Stimulated activated CD8-positive, alpha-beta memory T cell treated with anti-CD3 and anti-CD28 coated beads, Interleukin-4, amount 100 ng/mL, for 1 hour (primary cell): ENCODE results near the gene MAGI1.

ENCODE experiments used
- DNase-seq, 2 donors: peaks; one replicate each; pipeline ENCODE4 v3.0.0-alpha.2; 2020; ENCODE audit warnings: low read depth in 2 of 2, low spot score in 1 of 2

MAGI1 gene

GRCh38 chr3:65948841-65949573 lies 89.7 kb downstream of the MAGI1 start:
- no peak for DNase-seq

GRCh38 chr3:65946438-65946837 lies 92.3 kb downstream of the MAGI1 start:
- no peak for DNase-seq

- no peak for DNase-seq
Measured at GRCh38 chr3:65945953-65946352, 92.8 kb downstream of the MAGI1 start.

- no peak for DNase-seq
Measured at GRCh38 chr3:65945480-65945879, 93.2 kb downstream of the MAGI1 start.

GRCh38 chr3:65944252-65944651 lies 94.5 kb downstream of the MAGI1 start:
- no peak for DNase-seq

GRCh38 chr3:65939801-65940246 lies 98.9 kb downstream of the MAGI1 start:
- no peak for DNase-seq

- DNase-seq = no peak
Measured at GRCh38 chr3:65939184-65939583, 99.5 kb downstream of the MAGI1 start.

- DNase-seq = no peak
Measured at GRCh38 chr3:65938676-65939075, 100.0 kb downstream of the MAGI1 start.

GRCh38 chr3:65938147-65938546 lies 100.6 kb downstream of the MAGI1 start:
- no peak for DNase-seq

- no peak for DNase-seq
Measured at GRCh38 chr3:65936908-65937638, 101.6 kb downstream of the MAGI1 start.

- no peak for DNase-seq
Measured at GRCh38 chr3:65935724-65936123, 103.0 kb downstream of the MAGI1 start.

GRCh38 chr3:65930648-65931047 lies 108.1 kb downstream of the MAGI1 start:
- no peak for DNase-seq

GRCh38 chr3:65928110-65928509 lies 110.6 kb downstream of the MAGI1 start:
- no peak for DNase-seq

GRCh38 chr3:65927576-65927975 lies 111.1 kb downstream of the MAGI1 start:
- DNase-seq = no peak

- no peak for DNase-seq
Measured at GRCh38 chr3:65925254-65925954, 113.3 kb downstream of the MAGI1 start.

- no peak for DNase-seq
Measured at GRCh38 chr3:65924762-65925161, 114.0 kb downstream of the MAGI1 start.

- no peak for DNase-seq
Measured at GRCh38 chr3:65922441-65922840, 116.3 kb downstream of the MAGI1 start.

- no peak for DNase-seq
Measured at GRCh38 chr3:65919826-65920225, 118.9 kb downstream of the MAGI1 start.

- no peak for DNase-seq
Measured at GRCh38 chr3:65915477-65915876, 123.2 kb downstream of the MAGI1 start.

GRCh38 chr3:65914740-65915367 lies 123.9 kb downstream of the MAGI1 start:
- no peak for DNase-seq

GRCh38 chr3:65914032-65914739 lies 124.5 kb downstream of the MAGI1 start:
- no peak for DNase-seq
